Muscle layer of duodenum (tissue), 2 donors: Measurements from ENCODE around the gene ANO2.

Source experiments
- H3K27ac ChIP-seq: one replicate; pipeline ENCODE4 v1.7.0; 2013; ENCODE audit warnings: mild to moderate bottlenecking, low read length
- H3K27me3 ChIP-seq: one replicate; pipeline ENCODE4 v1.7.0; 2013; ENCODE audit warnings: low read depth, mild to moderate bottlenecking, control low read depth, low read length
- H3K36me3 ChIP-seq, 2 donors: one replicate each; pipeline ENCODE4 v1.7.0; 2013; ENCODE audit warnings: low read length in 2 of 2, control low read depth in 1 of 2, mild to moderate bottlenecking in 1 of 2; ENCODE audit not compliant: insufficient read depth in 2 of 2, control insufficient read depth in 1 of 2
- H3K4me1 ChIP-seq, 2 donors: one replicate each; pipeline ENCODE4 v1.7.0; 2013; ENCODE audit warnings: low read length in 2 of 2, mild to moderate bottlenecking in 2 of 2, control low read depth in 1 of 2, moderate library complexity in 1 of 2; ENCODE audit not compliant: insufficient read depth in 2 of 2, control insufficient read depth in 1 of 2
- H3K4me3 ChIP-seq, 2 donors: one replicate each; pipeline ENCODE4 v1.7.0; 2013; ENCODE audit warnings: low read length in 2 of 2, low read depth in 1 of 2, mild to moderate bottlenecking in 1 of 2
- H3K9me3 ChIP-seq, 2 donors: one replicate each; pipeline ENCODE4 v1.7.0; 2013; ENCODE audit warnings: low read length in 2 of 2, control low read depth in 1 of 2, mild to moderate bottlenecking in 1 of 2; ENCODE audit not compliant: control insufficient read depth in 1 of 2
- donor health status: healthy.

ANO2 gene

DNA sequence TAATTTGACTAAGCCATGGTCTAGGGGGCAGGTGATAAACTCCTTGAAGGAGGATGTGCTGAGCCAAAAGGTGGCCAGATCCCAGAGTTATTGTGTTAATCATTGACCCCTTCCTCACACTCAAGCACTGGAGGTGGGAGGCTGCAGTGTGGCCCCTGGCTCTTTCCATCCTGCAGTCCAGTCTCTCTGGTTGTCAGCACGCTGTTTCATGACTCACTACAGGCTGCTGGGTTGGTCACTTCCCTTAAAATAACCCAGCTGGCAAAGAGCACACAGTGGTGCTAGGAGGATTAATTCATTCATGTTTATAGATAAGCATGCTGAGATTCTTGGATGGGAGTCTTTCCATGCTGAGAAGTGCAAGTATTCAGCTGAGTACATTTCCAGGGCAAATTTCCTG lies 228.9 kb downstream of the ANO2 start:
- Histone ChIP-seq H3K4me3 (no peak overlapping the region), H3K4me1 (peaks cover 7 to 14% of the 10 kb centered on the region in 2 donors), H3K36me3 (no peaks in the 10 kb centered on the region), H3K27ac (no peak overlapping the region), H3K9me3 (no peaks in the 10 kb centered on the region), H3K27me3 (no peaks in the 10 kb centered on the region)

DNA sequence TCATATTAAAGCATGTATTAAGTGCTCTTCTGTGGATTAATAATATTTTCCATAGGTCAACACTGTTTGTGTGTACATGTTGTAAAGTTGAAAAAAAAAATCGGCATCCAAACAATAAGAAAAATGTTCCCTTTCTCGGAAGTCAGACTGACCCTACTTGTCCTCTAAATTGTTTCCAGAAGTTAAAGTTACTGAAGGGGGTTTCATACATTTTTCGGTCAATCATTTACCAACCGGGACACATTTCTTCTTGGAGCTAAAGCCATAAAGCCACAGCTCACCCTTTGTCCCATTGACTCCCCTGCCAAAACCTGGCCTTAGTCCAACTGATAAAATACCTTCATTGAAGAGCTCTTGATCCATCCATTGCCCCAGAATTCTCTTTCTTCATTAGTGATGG lies 230.0 kb downstream of the ANO2 start:
- Histone ChIP-seq H3K4me3 (no peak overlapping the region), H3K27me3 (no peaks in the 10 kb centered on the region), H3K4me1 (peaks cover 6 to 7% of the 10 kb centered on the region in 2 donors), H3K9me3 (no peaks in the 10 kb centered on the region), H3K36me3 (no peaks in the 10 kb centered on the region), H3K27ac (peak overlapping the region; percentile 28)

DNA sequence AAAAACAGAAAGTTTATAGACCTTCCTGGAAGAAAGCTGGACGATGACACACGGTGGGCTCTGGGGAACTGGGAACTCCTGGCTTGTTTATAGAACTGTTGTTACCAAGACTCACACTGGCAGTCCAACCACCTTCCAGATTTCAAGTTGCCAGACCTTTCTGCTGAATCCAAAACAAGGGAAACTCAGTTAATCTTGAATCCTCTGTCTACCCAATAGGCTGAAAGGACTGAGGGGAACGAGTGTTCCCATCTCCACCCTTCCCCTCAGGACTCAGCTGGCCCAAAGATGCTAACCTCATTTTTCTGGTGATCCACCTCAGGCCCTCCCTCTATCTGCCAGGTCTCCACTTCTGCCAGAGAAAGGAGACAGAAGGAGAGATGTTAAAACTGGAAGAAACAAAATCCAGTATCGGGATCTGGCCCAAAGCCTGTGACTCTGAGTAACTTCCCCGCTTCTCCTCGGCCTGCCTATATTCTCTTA lies 231.4 kb downstream of the ANO2 start:
- H3K27me3 ChIP-seq, result no peaks in the 10 kb centered on the region
- H3K4me1 ChIP-seq, result peaks cover 4 to 7% of the 10 kb centered on the region in 2 donors
- H3K27ac ChIP-seq, result no peak overlapping the region
- no peak overlapping the region for H3K4me3 ChIP-seq
- H3K9me3 ChIP-seq, result no peaks in the 10 kb centered on the region
- H3K36me3 ChIP-seq, result no peaks in the 10 kb centered on the region

DNA sequence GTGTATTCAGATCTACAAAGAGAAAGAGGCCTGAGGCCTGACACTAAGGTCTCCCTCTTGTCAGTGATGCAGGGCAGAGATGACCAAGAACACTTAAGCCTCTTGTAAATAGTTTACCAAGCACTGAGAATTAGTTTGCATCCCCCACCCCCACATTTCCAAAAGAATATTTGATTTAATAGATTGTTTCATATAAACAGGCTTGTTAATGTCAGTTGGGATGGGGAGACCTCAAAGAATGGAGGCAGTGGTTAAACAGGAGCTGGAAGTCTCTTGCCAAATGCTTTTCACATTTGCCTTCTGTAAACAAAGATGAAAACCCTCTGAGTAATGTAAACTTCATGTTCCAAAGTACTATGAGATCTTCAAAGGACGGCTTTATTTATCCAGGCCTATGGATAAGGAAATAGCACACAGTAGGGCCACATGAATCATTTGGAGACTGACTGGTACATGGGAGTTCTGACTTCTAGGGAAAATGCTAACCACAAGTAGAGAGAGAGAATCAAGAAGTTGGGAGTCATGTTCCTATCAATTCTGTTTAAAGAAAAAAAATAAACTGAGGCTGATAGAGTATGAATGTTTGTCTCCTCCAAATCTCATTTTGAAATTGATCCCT lies 234.7 kb downstream of the ANO2 start:
- no peaks in the 10 kb centered on the region for H3K27me3 ChIP-seq
- no peak overlapping the region for H3K27ac ChIP-seq
- no peaks in the 10 kb centered on the region for H3K9me3 ChIP-seq
- H3K4me3 ChIP-seq, result no peak overlapping the region
- H3K36me3 ChIP-seq, result no peaks in the 10 kb centered on the region
- no peaks in the 10 kb centered on the region for H3K4me1 ChIP-seq

DNA sequence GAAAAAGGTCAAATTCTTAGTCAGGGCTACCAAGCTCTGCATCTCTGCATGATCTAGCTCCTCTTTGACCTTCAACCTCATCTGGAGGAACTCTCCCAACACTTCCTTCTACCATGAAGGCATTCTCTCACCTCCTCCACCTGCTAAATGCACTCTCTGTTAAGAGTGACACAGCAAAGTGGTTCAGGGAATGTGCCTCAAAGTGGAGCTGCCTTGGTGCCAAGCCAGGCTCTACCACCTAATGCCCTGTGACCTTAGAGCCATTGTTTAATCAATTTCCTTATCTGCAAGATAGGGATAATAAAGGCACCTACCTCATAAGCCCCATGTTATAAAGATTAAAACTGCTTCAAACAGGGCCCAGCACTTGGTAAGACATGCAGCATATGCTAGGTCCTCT lies 236.7 kb downstream of the ANO2 start:
- H3K9me3 ChIP-seq, result no peaks in the 10 kb centered on the region
- H3K27me3 ChIP-seq, result no peaks in the 10 kb centered on the region
- H3K4me1 ChIP-seq, result no peaks in the 10 kb centered on the region
- H3K36me3 ChIP-seq, result no peaks in the 10 kb centered on the region
- no peak overlapping the region for H3K4me3 ChIP-seq
- no peak overlapping the region for H3K27ac ChIP-seq

DNA sequence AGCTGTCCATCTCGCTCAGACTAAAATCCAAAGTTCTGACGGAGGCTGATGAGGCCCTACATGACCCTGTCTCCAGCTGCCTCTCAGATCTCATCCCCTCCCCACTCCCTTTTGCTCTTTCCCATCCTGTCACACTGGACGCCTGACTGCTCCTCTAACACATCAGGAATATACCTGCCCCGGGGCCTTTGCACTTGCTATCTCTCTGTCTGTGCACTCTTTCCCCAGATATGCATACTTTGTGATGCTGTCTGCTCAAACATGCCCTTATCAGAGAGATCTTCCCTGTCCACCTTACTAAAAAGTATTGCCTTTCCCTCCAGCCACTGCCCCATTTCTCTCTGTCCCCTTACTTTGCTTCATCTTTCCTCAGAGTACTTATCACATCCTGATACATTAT lies 238.8 kb downstream of the ANO2 start:
- Histone ChIP-seq H3K36me3 (no peaks in the 10 kb centered on the region), H3K27me3 (no peaks in the 10 kb centered on the region), H3K4me3 (no peak overlapping the region)

DNA sequence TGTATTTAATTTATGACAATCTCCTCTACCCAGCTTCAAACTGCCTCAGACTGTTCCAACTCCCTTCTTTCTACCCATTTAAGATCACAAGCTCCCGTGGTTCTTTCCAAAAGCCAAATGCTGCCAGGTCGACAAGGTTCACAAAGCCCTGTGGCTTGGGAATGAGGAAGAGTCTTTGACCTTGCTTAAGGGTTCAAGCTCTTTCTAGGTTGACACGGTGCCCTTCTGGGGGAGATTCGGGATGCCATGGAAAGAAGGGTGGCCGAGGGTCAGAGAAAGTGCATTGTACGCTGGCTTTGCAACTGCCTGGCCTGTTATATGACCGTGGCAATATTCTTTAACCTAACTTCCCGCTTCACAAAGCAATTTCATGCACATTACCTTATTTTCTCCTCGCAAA lies 239.3 kb downstream of the ANO2 start:
- Histone ChIP-seq H3K4me1 (no peaks in the 10 kb centered on the region), H3K4me3 (no peak overlapping the region), H3K27me3 (no peaks in the 10 kb centered on the region)

More for the DNA sequence above, 238.8 kb downstream of the ANO2 start:
- H3K4me1 ChIP-seq, result no peaks in the 10 kb centered on the region
- H3K27ac ChIP-seq, result no peak overlapping the region
- no peaks in the 10 kb centered on the region for H3K9me3 ChIP-seq

DNA sequence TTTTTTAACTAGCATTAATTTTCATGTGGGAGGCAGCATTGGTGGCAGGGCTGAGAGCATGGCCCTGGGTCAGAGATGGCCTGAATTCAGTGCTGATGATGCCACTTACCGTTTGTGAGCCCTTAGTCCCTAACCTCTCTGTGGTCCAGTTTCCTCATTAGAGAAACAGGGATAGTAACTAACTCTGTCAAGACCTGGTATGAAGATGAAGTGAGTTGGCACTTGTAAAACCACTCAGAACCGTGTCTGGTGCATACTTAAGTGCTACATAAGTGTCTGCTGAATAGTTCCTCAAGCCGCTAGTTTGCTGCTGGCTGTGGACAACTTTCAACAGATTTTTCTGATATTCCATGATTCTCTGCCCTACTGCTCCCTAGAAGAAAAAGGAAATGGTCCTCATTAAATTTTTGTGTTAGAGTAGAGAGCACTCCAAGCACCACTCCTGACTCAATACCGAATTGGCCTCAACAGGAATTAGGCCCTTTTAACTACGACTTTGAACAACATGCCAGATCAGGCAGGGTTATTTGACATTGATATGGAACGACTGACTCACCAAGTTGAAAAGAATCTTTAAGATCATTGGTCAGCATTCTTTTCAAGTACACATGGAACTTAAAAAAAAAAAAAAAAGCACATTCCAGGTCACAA lies 250.2 kb downstream of the ANO2 start:
- Histone ChIP-seq H3K4me3 (no peak overlapping the region), H3K27ac (no peak overlapping the region), H3K4me1 (no peaks in the 10 kb centered on the region), H3K9me3 (no peaks in the 10 kb centered on the region), H3K36me3 (no peaks in the 10 kb centered on the region), H3K27me3 (no peaks in the 10 kb centered on the region)

More for the DNA sequence above, 239.3 kb downstream of the ANO2 start:
- no peak overlapping the region for H3K27ac ChIP-seq
- H3K36me3 ChIP-seq, result no peaks in the 10 kb centered on the region
- no peaks in the 10 kb centered on the region for H3K9me3 ChIP-seq

DNA sequence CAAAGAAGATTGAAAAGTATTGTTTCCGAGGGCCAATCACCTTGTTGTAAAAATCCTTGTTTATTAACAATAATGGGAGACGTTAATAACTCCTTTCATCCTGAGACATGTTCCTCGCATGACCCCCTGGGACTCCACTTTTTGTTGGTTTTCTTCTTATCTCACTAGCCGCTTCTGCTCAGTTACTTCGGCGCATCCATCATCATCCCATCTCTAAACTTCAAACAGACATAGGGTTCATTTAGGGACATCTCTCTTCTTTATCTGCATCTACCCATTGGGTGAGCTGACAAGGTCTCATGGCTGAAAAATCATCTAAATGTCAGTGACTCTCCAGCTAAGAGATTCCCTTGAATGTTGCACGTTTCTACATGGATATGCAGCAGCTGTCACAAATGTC lies 252.2 kb downstream of the ANO2 start:
- Histone ChIP-seq H3K4me1 (no peaks in the 10 kb centered on the region), H3K9me3 (no peaks in the 10 kb centered on the region), H3K27me3 (no peaks in the 10 kb centered on the region), H3K27ac (no peak overlapping the region), H3K4me3 (no peak overlapping the region), H3K36me3 (no peaks in the 10 kb centered on the region)

DNA sequence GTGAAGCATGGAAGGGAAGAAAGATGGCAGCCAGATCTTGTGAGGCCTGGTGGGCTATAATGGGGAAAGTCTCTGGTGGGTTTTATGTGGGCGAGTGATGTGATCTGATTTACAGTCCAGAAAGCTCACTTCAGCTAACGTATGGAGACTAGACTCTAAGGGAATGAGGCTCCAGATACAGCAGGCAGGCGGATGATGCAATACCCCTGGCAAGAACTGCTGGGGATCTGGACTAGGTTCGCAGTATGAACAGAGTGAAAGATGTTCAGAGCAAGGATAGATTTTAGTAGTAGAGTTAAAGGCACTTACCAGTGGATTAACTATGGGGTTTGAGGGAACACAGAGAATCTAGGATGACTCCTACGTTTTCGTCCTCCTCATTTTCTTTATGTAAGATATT lies 253.1 kb downstream of the ANO2 start:
- no peaks in the 10 kb centered on the region for H3K36me3 ChIP-seq
- H3K27ac ChIP-seq, result no peak overlapping the region
- H3K4me1 ChIP-seq, result no peaks in the 10 kb centered on the region
- H3K27me3 ChIP-seq, result no peaks in the 10 kb centered on the region
- H3K9me3 ChIP-seq, result no peaks in the 10 kb centered on the region
- H3K4me3 ChIP-seq, result no peak overlapping the region

DNA sequence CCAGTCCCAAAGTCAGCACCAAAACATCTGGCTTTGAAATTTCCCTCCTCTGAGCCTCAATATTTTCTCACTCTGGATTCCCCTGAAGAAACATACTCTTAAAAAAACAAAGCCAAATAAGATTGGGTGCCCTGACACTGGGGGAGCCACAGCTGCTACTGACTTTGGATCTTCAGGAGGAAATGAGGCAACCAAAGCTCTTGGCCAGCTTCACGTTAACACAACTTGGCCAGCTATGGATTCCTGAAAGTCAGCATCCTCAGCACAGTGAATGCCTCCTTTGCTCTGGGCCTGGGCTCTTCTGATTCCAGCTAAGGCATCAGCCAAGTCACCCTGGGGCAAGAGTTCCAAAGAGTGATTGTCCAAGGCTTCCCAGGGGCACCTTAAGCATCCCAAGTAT lies 254.8 kb downstream of the ANO2 start:
- Histone ChIP-seq H3K27me3 (no peaks in the 10 kb centered on the region), H3K36me3 (no peaks in the 10 kb centered on the region), H3K27ac (no peak overlapping the region), H3K4me3 (no peak overlapping the region), H3K4me1 (no peaks in the 10 kb centered on the region), H3K9me3 (no peaks in the 10 kb centered on the region)

DNA sequence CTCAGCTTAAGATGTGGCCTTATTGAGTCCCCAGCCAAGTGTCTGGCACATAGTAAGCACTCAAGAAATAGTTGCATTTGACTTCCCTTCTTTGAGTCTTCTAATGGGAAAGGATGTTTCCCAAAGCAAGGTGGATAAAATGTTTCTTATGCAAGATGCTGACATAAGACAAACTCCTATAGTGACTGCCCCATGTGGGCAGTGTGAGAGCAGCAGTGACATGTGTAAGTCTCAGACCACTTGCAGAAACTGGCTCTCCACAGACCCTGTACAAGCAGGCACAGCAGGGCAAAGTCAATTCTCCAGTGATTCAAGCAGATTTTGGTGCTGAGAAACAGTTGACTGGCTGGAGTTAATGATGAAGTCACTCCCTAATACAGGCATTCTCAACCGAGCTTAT lies 255.3 kb downstream of the ANO2 start:
- no peaks in the 10 kb centered on the region for H3K36me3 ChIP-seq
- no peak overlapping the region for H3K4me3 ChIP-seq
- H3K27ac ChIP-seq, result no peak overlapping the region
- no peaks in the 10 kb centered on the region for H3K4me1 ChIP-seq
- no peaks in the 10 kb centered on the region for H3K27me3 ChIP-seq
- no peaks in the 10 kb centered on the region for H3K9me3 ChIP-seq
